ENCODE data around the gene TMEM150A.

The TMEM150A gene

DNA sequence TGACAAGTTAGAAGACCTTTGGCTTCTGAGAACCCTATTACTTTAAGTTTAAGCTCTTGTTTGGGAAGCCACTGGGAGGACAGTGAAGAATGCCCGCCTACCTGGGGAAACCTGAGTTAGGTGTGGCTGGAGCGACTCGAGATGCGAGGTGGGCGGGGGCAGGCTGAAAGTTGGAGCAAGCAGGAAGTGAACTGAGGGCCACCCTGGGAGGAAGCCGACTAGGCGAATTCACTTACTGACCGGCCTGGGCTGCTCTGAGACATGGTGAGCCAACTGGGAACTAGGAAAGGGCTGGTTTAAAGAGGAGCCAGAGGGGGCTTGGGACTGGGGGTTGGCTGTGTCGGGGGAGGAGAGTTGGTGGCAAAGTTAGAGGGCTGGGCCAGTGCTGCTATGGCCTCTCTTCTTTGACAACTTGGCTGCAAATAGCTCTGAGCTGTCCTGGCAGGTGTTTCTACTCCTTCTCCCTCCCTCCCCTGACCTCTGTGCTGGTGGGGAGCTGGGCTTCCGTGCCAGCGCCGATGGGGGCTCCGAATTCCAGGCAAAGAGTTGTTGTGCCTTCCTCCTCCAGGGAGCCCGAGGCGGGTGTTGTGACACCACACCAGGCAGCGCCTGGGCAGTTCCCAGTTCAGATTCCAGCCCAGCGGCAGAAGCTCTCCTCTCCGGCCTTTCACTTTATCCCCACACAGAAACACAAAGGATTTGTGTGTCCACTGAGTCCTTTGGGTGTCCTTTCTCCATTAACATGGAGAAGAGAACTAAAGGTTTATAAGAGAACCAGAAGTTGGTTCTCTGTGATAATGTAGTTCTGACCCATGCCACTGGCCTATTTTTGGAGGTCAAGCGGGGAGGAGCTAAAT, 24.9 kb downstream of the TMEM150A start, which contains the start of gene VAMP8:
Gene VAMP8, plus strand, starts transcription at position 201 of the 857 bp plus-strand sequence. Its CDS starts 61 bp downstream, at position 262.
- peak; percentile 75 for DNase-seq (ENCODE audit: low spot score)
- no peak for TF ChIP-seq CTCF (IDR thresholded peaks at IDR 0.05; ENCODE audit: extremely low read depth, missing control alignments)

DNA sequence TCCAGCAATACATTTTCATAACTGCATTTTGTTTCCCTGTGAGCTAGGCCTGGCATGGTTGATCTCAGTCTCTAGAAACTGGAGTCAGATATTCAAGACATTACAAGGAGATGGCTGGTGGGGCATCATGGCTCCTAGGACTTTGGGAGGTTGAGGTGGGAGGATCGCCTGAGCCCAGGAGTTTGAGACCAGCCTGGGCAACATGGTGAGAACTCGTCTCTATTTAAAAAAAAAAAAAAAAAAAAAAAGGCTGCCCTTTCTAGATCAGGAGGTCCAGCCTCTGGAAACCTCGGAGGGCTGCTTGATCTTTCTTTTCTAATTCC, 25.5 kb downstream of the TMEM150A start:
- no peak for TF ChIP-seq CTCF (IDR thresholded peaks at IDR 0.05; ENCODE audit: extremely low read depth, missing control alignments)
- DNase-seq (ENCODE audit: low spot score): no peak

DNA sequence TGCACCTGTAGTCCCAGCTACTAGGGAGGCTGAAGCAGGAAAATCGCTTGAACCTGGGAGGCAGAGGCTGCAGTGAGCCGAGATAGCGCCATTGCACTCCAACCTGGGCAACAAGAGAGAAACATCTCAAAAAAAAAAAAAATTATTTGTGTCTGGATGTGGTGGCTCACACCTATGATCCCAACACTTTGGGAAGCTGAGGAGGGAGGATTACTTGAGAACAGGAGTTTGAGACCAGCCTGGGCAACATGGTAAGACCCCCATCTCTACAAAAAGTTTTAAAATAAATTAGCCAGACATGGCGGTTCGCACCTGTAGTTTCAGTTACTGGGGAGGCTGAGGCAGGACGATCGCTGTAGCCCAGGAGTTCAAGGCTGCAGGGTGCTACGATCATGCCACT, 26.8 kb downstream of the TMEM150A start:
- no peak for TF ChIP-seq CTCF (IDR thresholded peaks at IDR 0.05; ENCODE audit: extremely low read depth, missing control alignments)
- DNase-seq (ENCODE audit: low spot score): no peak

- no peak for DNase-seq (ENCODE audit: low spot score)
- TF ChIP-seq CTCF (IDR thresholded peaks at IDR 0.05; ENCODE audit: extremely low read depth, missing control alignments): no peak
Observed at GRCh38 chr2:85566265-85566664, 36.2 kb downstream of the TMEM150A start.

GRCh38 chr2:85564144-85564563, 38.3 kb downstream of the TMEM150A start:
- DNase-seq (ENCODE audit: low spot score): peak; percentile 33
- no peak for TF ChIP-seq CTCF (IDR thresholded peaks at IDR 0.05; ENCODE audit: extremely low read depth, missing control alignments)

- TF ChIP-seq CTCF (IDR thresholded peaks at IDR 0.05; ENCODE audit: extremely low read depth, missing control alignments): no peak
- DNase-seq (ENCODE audit: low spot score): peak; percentile 90
Observed at GRCh38 chr2:85561280-85562212, 41.0 kb downstream of the TMEM150A start, which contains the start of gene GGCX. GGCX (minus strand) TSS chr2:85561493; CDS start chr2:85561428, 65 bp downstream.
